HepG2 (cell line): ENCODE results near the gene SERPINF2. TPM values are rescaled to one million over a fixed set of nuclear protein-coding genes. Genes with fewer than 3 reads are reported as not detected.
A peak's percentile ranks its signal among the peaks of the same experiment; 100 is the strongest.

Experiments
- ATAC-seq: fragments of 200-7000 bp; cut with Tn5 transposase; 3 replicates; pipeline ENCODE4 v1.9.1; 2020; ENCODE audit warnings: mild to moderate bottlenecking, moderate library complexity
- BruUV-seq: library from RNA; stranded (reverse); fragments of 400-500 nt; replicated peaks from 2 replicates; lab custom pipeline; 2021; lab: Mats Ljungman, UMichigan
- CTCF ChIA-PET: fragments of 300-600 bp; formaldehyde crosslinking; extraction: SDS; loops from one replicate; lab custom pipeline; 2021; ENCODE audit warnings: low total read pairs, inconsistent platforms, low intra/inter-chr PET ratio; lab: Yijun Ruan, JAX
- POLR2A ChIA-PET: fragments of 350-600 bp; sonication (Branson Sonifier 250); formaldehyde crosslinking; loops from one replicate; lab custom pipeline; 2020; ENCODE audit warnings: antibody characterized with exemption, inconsistent platforms; lab: Yijun Ruan, JAX
- DNase-seq: peaks from one replicate; pipeline ENCODE4 v3.0.0-alpha.2; 2015; ENCODE audit warnings: low spot score
- FAIRE-seq: peaks from 3 replicates; lab custom pipeline; 2011; peaks lifted over from hg19 to GRCh38; lab: Jason Lieb, UNC
- H2AFZ ChIP-seq: one replicate; pipeline ENCODE4 v1.6.1; 2011; ENCODE audit warnings: low read length, inconsistent platforms
- H3K27ac ChIP-seq: fragments of 300-600 bp; 3 replicates; pipeline ENCODE4 v1.8.0; 2011; ENCODE audit warnings: mixed run types, mild to moderate bottlenecking, mixed read lengths, low read length, inconsistent platforms; ENCODE audit not compliant: insufficient read depth; ENCODE audit errors: extremely low read length
- H3K27me3 ChIP-seq, 2 experiments: fragments of 200-600 bp in 1 of 2; 2 replicates in 1 of 2; 3 replicates in 1 of 2; pipeline versions ENCODE4 v1.6.0 to v1.8.0; 2011; ENCODE audit warnings: low read length in 2 of 2, mild to moderate bottlenecking in 2 of 2, moderate library complexity in 2 of 2, inconsistent platforms in 1 of 2; ENCODE audit not compliant: insufficient read depth in 2 of 2, control insufficient read depth in 1 of 2
- H3K36me3 ChIP-seq, 2 experiments: fragments of 200-600 bp in 1 of 2; replicated peaks in 1 of 2; 2 replicates in 1 of 2; 3 replicates in 1 of 2; pipeline versions ENCODE4 v1.5.1 to v1.8.0; 2011; ENCODE audit warnings: low read length in 2 of 2, inconsistent platforms in 1 of 2; ENCODE audit not compliant: insufficient read depth in 2 of 2, control insufficient read depth in 1 of 2
- H3K4me1 ChIP-seq: 2 replicates; pipeline ENCODE4 v1.5.1; 2012; ENCODE audit warnings: low read length, inconsistent platforms; ENCODE audit not compliant: insufficient read depth
- H3K4me2 ChIP-seq: 2 replicates; pipeline ENCODE4 v1.6.0; 2011; ENCODE audit warnings: low read depth, low read length, inconsistent platforms
- H3K4me3 ChIP-seq, 3 experiments: fragments of 200-600 bp in 1 of 3; sonication (generic), shearing (Covaris generic) in 1 of 3; replicated peaks in 1 of 3; 2 replicates each; pipeline ENCODE4 v1.5.1; 2011 to 2016; ENCODE audit warnings: low read length in 3 of 3, inconsistent platforms in 2 of 3, low read depth in 2 of 3, mild to moderate bottlenecking in 2 of 3, control low read depth in 1 of 3, mixed read lengths in 1 of 3; ENCODE audit not compliant: insufficient read depth in 1 of 3
- H3K79me2 ChIP-seq: one replicate; pipeline ENCODE4 v1.6.1; 2011; ENCODE audit warnings: low read length, inconsistent platforms; ENCODE audit not compliant: insufficient read depth
- H3K9ac ChIP-seq: 2 replicates; pipeline ENCODE4 v1.6.0; 2011; ENCODE audit warnings: mild to moderate bottlenecking, low read depth, low read length, inconsistent platforms; ENCODE audit not compliant: insufficient read depth
- H3K9me3 ChIP-seq: 2 replicates; pipeline ENCODE4 v1.5.1; 2012; ENCODE audit warnings: mild to moderate bottlenecking, low read length
- H4K20me1 ChIP-seq: 2 replicates; pipeline ENCODE4 v1.6.0; 2011; ENCODE audit warnings: inconsistent platforms, mild to moderate bottlenecking, low read length, moderate library complexity; ENCODE audit not compliant: insufficient read depth
- HNRNPK ChIP-seq: fragments of 200-400 bp; formaldehyde crosslinking; IDR thresholded peaks from 2 replicates; pipeline ENCODE4 v1.6.1; 2018; ENCODE audit warnings: low read length, low read depth, moderate library complexity, mild to moderate bottlenecking; ENCODE audit not compliant: poor library complexity, severe bottlenecking
- HOXA5 ChIP-seq: sonication (generic); formaldehyde crosslinking; IDR thresholded peaks from 2 replicates; pipeline ENCODE4 v1.4.0; 2020; ENCODE audit warnings: missing genetic modification reagents
- JDP2 ChIP-seq: sonication (generic); formaldehyde crosslinking; IDR thresholded peaks from 2 replicates; pipeline ENCODE4 v1.8.1; 2022; ENCODE audit warnings: missing genetic modification reagents, borderline replicate concordance
- PLRG1 ChIP-seq: fragments of 450-650 bp; conservative IDR thresholded peaks from 2 replicates; pipeline ENCODE4 v1.6.1; 2016
- SMC3 ChIP-seq: IDR thresholded peaks from 2 replicates; pipeline ENCODE4 v1.6.1; 2011; ENCODE audit warnings: low read length, improper control_type of control experiment
- ZFP90 ChIP-seq: sonication (generic); formaldehyde crosslinking; IDR thresholded peaks from 2 replicates; pipeline ENCODE4 v1.8.0; 2022; ENCODE audit warnings: missing genetic modification reagents, mild to moderate bottlenecking, inconsistent platforms, borderline replicate concordance
- WGBS: methylation state at CpG from one replicate; pipeline ENCODE4 v1.1.6; 2017; ENCODE audit warnings: low lambda C conversion rate; 5-methylcytosine and 5-hydroxymethylcytosine counted together
- in situ Hi-C: cut with HindIII; loops from 2 replicates; pipeline ENCODE4 v1.10.0; 2017; ENCODE audit warnings: low pct_unique_long_range_greater_than_20kb; ENCODE audit not compliant: extremely low pct_ligation_motif_present
- intact Hi-C: fragments of 100-400 bp; cut with micrococcal nuclease; formaldehyde crosslinking; loops from one replicate; pipeline ENCODE4 v1.10.0; 2022; ENCODE audit not compliant: unreplicated experiment
- polyA plus RNA-seq, 8 experiments: library from polyadenylated mRNA; depleted of rRNA in 3 of 8; stranded (reverse) in 7 of 8; unstranded in 1 of 8; fragments of >200 nt; fragmentation: Illumina TruSeq in 4 of 8; extraction: Trizol in 4 of 8; gene quantifications; 2 replicates each; pipeline versions ENCODE4 v1.2.1 to v1.2.3, GENCODE V29; 2011 to 2016; ENCODE audit warnings: low read depth in 4 of 8, missing spikeins in 1 of 8, mixed read lengths in 1 of 8; ENCODE audit not compliant: insufficient read depth in 1 of 8
- total RNA-seq, 5 experiments: library from RNA; depleted of rRNA; stranded (reverse); fragments of >200 nt; fragmentation: Illumina TruSeq; extraction: Trizol; gene quantifications; 2 replicates each; pipeline ENCODE4 v1.2.3, GENCODE V29; 2016; ENCODE audit warnings: low read depth in 1 of 5
- TF ChIP-seq, protein P1 (sequence below), 2 experiments: fragments of 450-650 bp in 1 of 2; sonication (generic) in 1 of 2; formaldehyde crosslinking in 1 of 2; IDR thresholded peaks; 2 replicates each; pipeline versions ENCODE4 v1.6.1 to v1.8.0; 2016 to 2022; ENCODE audit warnings: antibody characterized with exemption in 1 of 2, mild to moderate bottlenecking in 1 of 2, missing genetic modification reagents in 1 of 2

SERPINF2 gene
- total and polyA plus RNA-seq, 2 of the 13 experiments (the other 11 are each of a cell fraction or from before 2014, with no cell fraction given) = 309 to 548 TPM

DNA sequence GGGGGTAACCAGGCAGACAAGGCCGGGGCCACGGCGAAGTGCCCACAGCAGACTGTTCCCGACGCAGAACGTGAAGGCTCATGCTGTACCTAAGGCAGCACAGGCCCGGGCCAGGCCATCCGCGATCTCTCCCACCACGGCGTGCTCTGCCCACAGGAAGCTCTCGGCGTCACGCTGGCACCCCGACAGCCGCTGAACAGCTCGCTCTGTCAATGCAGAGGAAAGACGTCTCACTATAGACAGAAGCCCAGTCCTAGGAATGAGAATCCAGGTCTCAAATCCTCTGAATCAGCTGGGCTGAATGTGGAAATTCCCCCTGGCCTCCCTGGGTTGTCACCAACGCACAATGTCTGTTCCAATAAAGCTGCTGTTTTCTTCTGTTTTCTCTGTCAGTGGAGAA is 40.6 kb downstream of the SERPINF2 start:
- WGBS = 90% methylated on average over 17 of the region's 19 CpGs
- in situ Hi-C loops = no loop called here
- POLR2A ChIA-PET = interaction anchor here (0.9 to 3.8 kb wide), 17 partner anchors 10 to 134 kb away, joined by 3 to 49 read pairs (median 7); partner anchors contain the start of genes RILP, SERPINF1, SERPINF2 and SMYD4

DNA sequence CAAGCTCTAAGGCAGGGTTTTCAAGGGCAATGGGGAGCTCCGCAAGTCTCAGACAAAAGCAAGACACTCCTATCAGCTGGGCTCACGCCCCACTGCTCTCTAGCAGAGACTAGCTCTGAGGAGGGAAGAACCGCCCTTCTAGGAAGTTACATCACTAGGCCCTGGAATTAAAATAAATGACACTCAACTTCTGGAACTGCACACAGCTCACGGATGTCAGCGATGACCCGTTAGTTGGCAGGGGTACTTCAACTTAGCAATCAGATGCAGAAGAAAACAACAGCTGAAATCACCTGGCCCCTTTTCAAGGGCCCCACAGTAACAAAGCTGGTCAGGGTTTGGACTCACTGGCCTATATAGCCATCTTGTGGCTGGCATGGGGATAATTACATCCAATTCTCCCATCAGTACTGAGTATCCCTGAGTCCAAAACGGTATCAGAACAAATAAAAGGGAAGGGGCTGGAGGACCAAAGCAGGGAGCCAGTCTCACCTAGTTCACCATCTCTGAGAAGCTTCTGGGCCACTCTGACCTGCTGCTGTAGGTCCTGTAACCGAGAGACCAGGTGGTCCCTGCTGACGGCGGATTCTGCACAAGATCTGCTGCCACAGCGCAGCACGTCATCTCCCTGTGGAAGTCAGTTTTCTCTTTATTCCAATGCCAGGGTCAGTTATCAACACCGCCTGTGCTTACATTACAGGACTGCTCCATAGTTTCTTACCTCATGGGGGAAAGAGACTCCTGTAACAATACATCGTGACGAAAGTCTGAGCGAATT is 41.4 kb downstream of the SERPINF2 start:
- Histone ChIP-seq H3K4me1 (peaks cover 7% of the 10 kb centered on the region), H3K4me2 (no peak overlapping the region), H3K9ac (no peak overlapping the region), H3K27me3 (no peaks in the 10 kb centered on the region), H3K9me3 (no peaks in the 10 kb centered on the region), H3K36me3 (peaks cover 23 to 51% of the 10 kb centered on the region in 2 experiments), H4K20me1 (no peaks in the 10 kb centered on the region), H3K79me2 (no peaks in the 10 kb centered on the region), H3K4me3 (no peak overlapping the region), H3K27ac (no peak overlapping the region), H2AFZ (no peak overlapping the region)
- DNase-seq (peak; percentile 67), ATAC-seq (peak; percentile 87), FAIRE-seq (peak; percentile 70)
- POLR2A ChIA-PET = interaction anchor here (0.8 to 3.8 kb wide), 18 partner anchors 10 to 134 kb away, joined by 3 to 49 read pairs (median 7); partner anchors contain the start of genes RILP, SERPINF1, SERPINF2 and SMYD4
- WGBS = 83% methylated on average over 16 of the region's 16 CpGs
- CTCF ChIA-PET = interaction anchor here (1.3 to 2.0 kb wide), 4 partner anchors 26 to 115 kb away, joined by 3 to 24 read pairs (median 9); no protein-coding TSS in a partner anchor
- intact Hi-C loops = loop anchor here (1.0 kb wide), 3 partner anchors 64 to 115 kb away; no protein-coding TSS in a partner anchor
- in situ Hi-C loops = no loop called here
- BruUV-seq = no TSS peak
- TF ChIP-seq, protein P1, sequence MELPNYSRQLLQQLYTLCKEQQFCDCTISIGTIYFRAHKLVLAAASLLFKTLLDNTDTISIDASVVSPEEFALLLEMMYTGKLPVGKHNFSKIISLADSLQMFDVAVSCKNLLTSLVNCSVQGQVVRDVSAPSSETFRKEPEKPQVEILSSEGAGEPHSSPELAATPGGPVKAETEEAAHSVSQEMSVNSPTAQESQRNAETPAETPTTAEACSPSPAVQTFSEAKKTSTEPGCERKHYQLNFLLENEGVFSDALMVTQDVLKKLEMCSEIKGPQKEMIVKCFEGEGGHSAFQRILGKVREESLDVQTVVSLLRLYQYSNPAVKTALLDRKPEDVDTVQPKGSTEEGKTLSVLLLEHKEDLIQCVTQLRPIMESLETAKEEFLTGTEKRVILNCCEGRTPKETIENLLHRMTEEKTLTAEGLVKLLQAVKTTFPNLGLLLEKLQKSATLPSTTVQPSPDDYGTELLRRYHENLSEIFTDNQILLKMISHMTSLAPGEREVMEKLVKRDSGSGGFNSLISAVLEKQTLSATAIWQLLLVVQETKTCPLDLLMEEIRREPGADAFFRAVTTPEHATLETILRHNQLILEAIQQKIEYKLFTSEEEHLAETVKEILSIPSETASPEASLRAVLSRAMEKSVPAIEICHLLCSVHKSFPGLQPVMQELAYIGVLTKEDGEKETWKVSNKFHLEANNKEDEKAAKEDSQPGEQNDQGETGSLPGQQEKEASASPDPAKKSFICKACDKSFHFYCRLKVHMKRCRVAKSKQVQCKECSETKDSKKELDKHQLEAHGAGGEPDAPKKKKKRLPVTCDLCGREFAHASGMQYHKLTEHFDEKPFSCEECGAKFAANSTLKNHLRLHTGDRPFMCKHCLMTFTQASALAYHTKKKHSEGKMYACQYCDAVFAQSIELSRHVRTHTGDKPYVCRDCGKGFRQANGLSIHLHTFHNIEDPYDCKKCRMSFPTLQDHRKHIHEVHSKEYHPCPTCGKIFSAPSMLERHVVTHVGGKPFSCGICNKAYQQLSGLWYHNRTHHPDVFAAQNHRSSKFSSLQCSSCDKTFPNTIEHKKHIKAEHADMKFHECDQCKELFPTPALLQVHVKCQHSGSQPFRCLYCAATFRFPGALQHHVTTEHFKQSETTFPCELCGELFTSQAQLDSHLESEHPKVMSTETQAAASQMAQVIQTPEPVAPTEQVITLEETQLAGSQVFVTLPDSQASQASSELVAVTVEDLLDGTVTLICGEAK (IDR thresholded peaks at IDR 0.05) = no peak
- TF ChIP-seq, protein P1 (CRISPR knock-in tag; IDR thresholded peaks at IDR 0.05) = no peak
- no peak for TF ChIP-seq JDP2 (CRISPR knock-in tag)
- TF ChIP-seq ZFP90 (CRISPR knock-in tag) = no peak
- peak; percentile 98 for TF ChIP-seq SMC3
- peak; percentile 66; the same call in 1 of the 2 replicates for TF ChIP-seq HOXA5 (CRISPR knock-in tag)

More for the DNA sequence above, 40.6 kb downstream of the SERPINF2 start:
- intact Hi-C loops = no loop called here
- FAIRE-seq (no peak), ATAC-seq (no peak), DNase-seq (no peak)
- Histone ChIP-seq H3K27me3 (no peaks in the 10 kb centered on the region), H3K9me3 (no peaks in the 10 kb centered on the region), H3K4me3 (no peak overlapping the region), H3K27ac (no peak overlapping the region), H3K79me2 (no peaks in the 10 kb centered on the region), H3K9ac (no peak overlapping the region), H3K4me1 (peaks cover 7% of the 10 kb centered on the region), H3K36me3 (peaks cover 23 to 54% of the 10 kb centered on the region in 2 experiments), H3K4me2 (no peak overlapping the region)
- no TSS peak for BruUV-seq
- TF ChIP-seq HNRNPK = no peak
- TF ChIP-seq PLRG1 = no peak
- TF ChIP-seq, all 625 proteins: peak for 0
- Histone ChIP-seq H2AFZ (no peak overlapping the region), H4K20me1 (no peaks in the 10 kb centered on the region)
- CTCF ChIA-PET = interaction anchor here (1.3 to 2.0 kb wide), 4 partner anchors 27 to 114 kb away, joined by 3 to 24 read pairs (median 9); no protein-coding TSS in a partner anchor
